ENCODE results near the gene NFKBIL1.
"Not testable (repeated sequence)": the region's sequence is repeated elsewhere in the genome, so short reads cannot be mapped to it uniquely, and the experiment has no call there.

The NFKBIL1 gene

GRCh38 chr6:31546958-31547726 lies at the start of gene NFKBIL1:
Gene NFKBIL1 (plus strand): TSS chr6:31547608. CDS start chr6:31547695, 87 bp downstream.
- peak; percentile 97 for DNase-seq (ENCODE audit: low spot score)

DNA sequence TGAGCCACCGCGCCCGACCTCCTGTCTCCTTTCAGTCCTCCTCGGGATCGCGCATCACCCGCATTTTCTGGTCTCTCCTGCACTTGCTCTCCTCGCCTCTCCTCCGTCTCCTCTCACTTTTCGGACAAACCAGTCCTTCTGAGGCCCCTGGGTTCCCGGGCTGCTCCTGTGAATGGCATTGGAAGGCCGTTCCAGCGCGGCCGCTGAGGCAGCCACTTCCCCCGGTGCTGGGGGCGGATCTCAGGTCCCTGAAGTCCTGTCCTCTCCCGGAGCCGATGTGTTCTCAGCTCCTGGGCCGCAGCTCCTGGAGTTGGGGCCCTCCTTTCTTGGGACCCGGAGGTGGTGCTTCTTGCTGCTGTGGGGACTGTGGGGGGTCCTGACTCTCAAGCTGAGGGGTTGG lies 48.7 kb upstream of the NFKBIL1 start:
- DNase-seq (ENCODE audit: low spot score) = peak; percentile 18

- not testable (repeated sequence) for DNase-seq (ENCODE audit: low spot score)
Observed at GRCh38 chr6:31499648-31500047, 47.8 kb upstream of the NFKBIL1 start.

- DNase-seq (ENCODE audit: low spot score) = no peak
Observed at GRCh38 chr6:31502586-31502985, 44.8 kb upstream of the NFKBIL1 start.

- not testable (repeated sequence) for DNase-seq (ENCODE audit: low spot score)
Observed at GRCh38 chr6:31509036-31509435, 38.4 kb upstream of the NFKBIL1 start.

GRCh38 chr6:31510007-31510406 lies 37.4 kb upstream of the NFKBIL1 start:
- DNase-seq (ENCODE audit: low spot score) = no peak

- no peak for DNase-seq (ENCODE audit: low spot score)
Observed at GRCh38 chr6:31513456-31514165, 33.8 kb upstream of the NFKBIL1 start.

GRCh38 chr6:31521835-31522234 lies 25.6 kb upstream of the NFKBIL1 start:
- DNase-seq (ENCODE audit: low spot score) = no peak

- no peak for DNase-seq (ENCODE audit: low spot score)
Observed at GRCh38 chr6:31525553-31525931, 21.9 kb upstream of the NFKBIL1 start.

GRCh38 chr6:31525932-31526591 lies 21.3 kb upstream of the NFKBIL1 start:
- DNase-seq (ENCODE audit: low spot score) = peak; percentile 42

GRCh38 chr6:31528307-31528777 lies 19.1 kb upstream of the NFKBIL1 start:
- DNase-seq (ENCODE audit: low spot score) = no peak

- no peak for DNase-seq (ENCODE audit: low spot score)
Observed at GRCh38 chr6:31528821-31529328, 18.5 kb upstream of the NFKBIL1 start, which contains the start of gene MCCD1. Gene MCCD1 (plus strand): TSS chr6:31528962. CDS start chr6:31529015, 53 bp downstream.

- no peak for DNase-seq (ENCODE audit: low spot score)
Observed at GRCh38 chr6:31529329-31530150, 17.9 kb upstream of the NFKBIL1 start.

DNA sequence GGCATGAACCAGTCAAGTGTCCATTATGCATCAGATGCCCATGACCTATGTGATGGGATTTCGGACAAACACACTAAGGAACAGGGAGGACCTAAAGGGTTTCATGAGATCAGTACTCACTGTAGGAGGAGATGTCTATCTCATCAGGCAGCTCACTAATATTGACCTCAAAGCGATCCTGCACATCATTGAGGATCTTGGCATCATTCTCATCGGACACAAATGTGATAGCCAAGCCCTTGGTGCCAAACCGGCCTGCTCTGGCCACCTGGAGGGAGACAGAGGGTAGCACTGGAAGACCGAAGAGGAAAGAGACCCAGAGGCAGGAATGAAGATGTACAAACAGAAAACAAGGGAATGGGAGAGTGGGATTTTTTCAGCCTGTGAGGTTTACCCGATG lies 16.7 kb upstream of the NFKBIL1 start:
- DNase-seq (ENCODE audit: low spot score) = no peak

DNA sequence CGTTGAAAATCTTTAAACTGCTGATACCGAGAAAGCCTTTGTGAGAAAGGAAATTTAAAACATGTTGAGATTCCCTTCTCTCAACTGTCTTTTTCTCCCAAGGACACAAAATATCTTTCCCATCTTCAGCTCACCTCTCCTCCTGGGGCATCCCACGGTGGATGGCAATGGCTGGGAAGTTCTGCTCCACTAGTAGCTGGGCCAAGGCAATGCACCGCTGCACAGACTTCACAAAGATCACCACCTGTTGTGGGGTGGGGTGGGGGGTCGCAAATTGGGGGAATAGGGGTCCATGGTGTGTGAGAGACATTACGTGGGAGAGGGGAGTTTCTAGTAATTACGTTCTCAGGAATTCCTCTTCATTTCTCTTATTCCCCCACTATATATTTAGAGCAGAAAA lies 16.2 kb upstream of the NFKBIL1 start:
- no peak for DNase-seq (ENCODE audit: low spot score)

DNA sequence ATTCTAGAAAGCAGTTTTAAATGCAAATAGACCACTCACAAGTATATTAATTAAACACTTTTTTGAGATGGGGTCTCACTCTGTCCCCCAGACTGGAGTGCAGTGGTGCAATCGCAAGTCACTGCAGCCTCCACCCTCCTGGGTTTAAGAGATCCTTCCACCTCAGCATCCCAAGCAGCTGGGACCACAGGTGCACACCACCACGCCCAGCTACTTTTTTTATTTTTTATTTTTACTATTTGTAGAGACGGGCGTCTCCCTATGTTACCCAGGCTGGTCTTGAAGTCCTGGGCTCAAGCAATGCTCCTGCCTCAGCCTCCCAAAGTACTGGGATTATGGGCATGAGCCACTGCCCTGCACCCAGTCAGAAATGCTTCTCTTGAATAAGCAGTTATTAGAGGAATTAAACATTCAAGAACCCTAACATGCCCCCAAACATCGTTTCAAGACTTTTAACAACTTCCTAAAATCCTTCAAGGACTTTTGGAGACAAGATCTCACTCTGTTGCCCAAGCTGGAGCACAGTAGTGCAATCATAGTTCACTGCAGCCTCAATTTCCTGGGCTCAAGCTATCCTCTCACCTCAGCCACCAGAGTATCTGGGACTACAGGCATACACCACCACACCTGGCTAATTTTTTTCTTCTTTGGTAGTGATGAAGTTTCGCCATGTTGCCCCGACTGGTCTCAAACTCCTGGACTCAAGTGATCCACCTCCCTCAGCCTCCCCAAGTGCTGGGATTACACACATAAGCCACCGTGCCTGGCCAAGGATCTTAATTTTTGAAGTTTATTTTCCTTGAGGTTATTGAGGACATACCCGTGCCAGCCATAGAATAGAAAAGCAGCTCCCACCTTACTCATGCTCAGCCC lies 15.4 kb upstream of the NFKBIL1 start:
- no peak for DNase-seq (ENCODE audit: low spot score)

DNA sequence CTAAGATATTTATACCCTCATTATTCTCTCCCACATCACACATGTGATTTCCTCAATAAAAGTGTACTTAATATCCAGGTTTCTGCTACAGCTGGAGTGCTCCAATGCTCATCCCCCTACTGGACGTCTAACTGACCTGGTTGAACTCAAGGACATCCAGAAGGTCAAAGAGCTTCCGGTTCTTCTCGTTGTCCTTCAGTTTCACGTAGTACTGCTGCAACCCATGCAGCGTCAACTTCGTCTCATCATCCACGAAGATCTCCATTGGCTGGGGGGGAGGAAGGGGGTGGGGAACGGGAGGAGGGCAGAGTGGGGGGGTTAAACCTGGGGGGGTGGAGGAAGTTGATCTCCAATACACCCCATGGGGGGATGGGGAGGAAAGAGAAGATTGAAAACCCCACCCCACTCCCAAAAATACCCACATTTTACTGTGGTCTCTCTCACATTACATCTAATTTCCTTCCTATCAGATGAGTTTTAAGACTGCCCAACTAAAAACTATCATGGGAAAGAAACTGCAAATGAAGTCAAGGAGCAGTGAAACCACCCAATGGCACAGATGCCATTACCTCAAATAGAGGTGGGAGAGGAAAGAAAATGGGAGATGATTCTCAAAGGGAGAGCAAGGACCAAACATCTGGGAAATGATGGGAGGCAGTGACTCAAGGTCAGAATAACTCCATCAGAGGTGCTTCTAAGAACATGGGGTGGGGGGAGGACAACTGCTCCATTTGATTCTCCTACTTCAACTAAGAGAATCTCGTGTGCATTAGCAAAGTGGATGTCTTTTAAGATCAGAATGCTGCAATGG lies 14.6 kb upstream of the NFKBIL1 start:
- no peak for DNase-seq (ENCODE audit: low spot score)

DNA sequence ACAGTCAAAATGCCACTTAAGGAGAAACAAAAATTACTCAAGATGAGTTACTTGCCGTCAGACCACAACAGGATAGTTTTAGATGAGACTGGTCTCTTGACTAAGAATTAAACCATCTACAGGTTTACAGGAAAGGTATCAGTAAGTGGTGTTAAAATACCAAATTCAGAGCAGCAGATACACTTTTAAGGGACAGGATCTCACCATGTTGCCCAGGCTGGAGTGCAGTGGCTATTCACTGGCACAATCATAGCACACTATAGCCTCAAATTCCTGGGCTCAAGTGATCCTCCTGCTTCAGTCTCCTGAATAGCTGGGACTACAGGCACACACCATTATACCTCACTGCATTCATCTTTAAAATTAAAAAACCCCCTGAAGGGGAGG lies 14.0 kb upstream of the NFKBIL1 start:
- no peak for DNase-seq (ENCODE audit: low spot score)

GRCh38 chr6:31534011-31534410 lies 13.4 kb upstream of the NFKBIL1 start:
- no peak for DNase-seq (ENCODE audit: low spot score)

DNA sequence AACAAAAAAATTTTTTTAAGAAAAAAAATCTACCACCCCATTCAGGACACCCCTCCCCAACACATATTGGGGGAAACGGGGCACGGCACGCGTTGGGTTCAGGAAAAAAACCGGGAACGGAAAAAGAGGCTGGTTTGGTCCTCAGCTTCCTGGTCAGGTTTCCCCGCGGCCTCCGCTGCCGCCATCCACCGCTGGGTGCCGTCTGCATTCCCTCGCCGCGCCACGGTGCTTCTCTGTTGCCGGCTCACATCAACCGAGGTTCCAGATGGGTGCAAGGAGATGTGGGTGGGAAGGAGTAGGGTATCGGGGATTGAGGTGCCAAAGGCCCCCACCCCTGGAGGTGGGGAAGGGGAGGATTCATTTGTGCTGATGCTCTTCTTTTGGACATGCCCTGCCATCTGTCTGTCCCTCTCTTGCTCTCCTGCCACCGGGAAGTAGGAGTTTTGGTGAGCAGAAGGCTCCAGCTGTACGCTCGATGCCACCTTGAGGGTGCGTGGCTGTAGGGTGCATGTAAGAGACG lies 12.8 kb upstream of the NFKBIL1 start:
- DNase-seq (ENCODE audit: low spot score) = no peak
